Activated CD4-positive, alpha-beta T cell treated with anti-CD3 and anti-CD28 coated beads, Interleukin-2, amount 50 U/mL, for 24 hours (primary cell): ENCODE results near the gene OR10AD1.

Experiments used
- DNase-seq, 2 donors: peaks; one replicate each; pipeline ENCODE4 v3.0.0-alpha.2; 2020; ENCODE audit warnings: low read depth in 1 of 2, low spot score in 1 of 2

OR10AD1 gene

GRCh38 chr12:48192861-48193260 is 10.2 kb downstream of the OR10AD1 start:
- no peak for DNase-seq

- no peak for DNase-seq
These were observed 12.0 kb downstream of the OR10AD1 start for GRCh38 chr12:48191096-48191495.

GRCh38 chr12:48189331-48190125 is 13.6 kb downstream of the OR10AD1 start:
- peak; percentile 44 to 71 for DNase-seq

GRCh38 chr12:48187916-48188695 is 15.0 kb downstream of the OR10AD1 start:
- DNase-seq = no peak

DNA sequence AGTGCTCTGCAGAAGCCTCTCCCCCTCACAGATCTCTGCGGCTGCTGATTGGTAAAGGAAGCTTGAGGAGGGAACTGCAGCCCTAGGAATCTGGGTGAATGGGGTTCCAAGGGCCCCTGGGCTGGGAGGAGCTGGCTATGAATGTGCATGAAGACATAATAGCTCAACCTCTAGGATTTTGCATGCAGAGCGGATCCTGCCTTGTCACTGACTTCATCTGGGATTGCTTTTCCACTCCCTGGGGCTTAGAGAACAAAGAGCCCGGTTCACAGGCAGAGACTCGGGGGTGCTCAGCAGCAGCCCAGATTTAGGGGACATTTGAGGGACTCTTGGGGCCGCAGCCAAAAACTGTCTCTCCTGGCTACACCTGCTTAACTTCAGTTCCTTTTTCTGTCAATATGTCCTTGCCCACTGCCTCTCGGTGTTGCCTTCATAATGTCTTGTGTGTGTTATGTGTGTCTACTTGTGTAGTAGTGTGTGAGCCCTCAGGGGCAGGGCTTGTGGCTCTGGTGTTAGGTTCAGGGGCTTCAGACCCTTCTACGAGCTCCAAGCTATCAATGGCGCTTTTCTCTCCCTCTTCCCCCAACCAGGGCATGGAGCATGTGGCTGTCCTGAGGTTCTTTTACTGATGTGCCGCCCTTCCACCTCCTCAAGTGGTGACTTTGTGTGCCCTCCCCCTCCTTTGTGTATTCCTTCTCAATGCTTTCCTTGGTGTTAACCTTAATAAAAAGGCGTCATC is 17.7 kb downstream of the OR10AD1 start:
- DNase-seq = no peak

GRCh38 chr12:48184549-48184922 is 18.6 kb downstream of the OR10AD1 start:
- DNase-seq = no peak

GRCh38 chr12:48183876-48184548 is 19.1 kb downstream of the OR10AD1 start:
- no peak for DNase-seq

GRCh38 chr12:48183091-48183875 is 19.8 kb downstream of the OR10AD1 start, which contains the start of gene CCDC184:
Gene CCDC184, plus strand, starts transcription at chr12:48183644. Its CDS starts 479 bp downstream, at chr12:48184123.
- DNase-seq = peak; percentile 44 to 69

DNA sequence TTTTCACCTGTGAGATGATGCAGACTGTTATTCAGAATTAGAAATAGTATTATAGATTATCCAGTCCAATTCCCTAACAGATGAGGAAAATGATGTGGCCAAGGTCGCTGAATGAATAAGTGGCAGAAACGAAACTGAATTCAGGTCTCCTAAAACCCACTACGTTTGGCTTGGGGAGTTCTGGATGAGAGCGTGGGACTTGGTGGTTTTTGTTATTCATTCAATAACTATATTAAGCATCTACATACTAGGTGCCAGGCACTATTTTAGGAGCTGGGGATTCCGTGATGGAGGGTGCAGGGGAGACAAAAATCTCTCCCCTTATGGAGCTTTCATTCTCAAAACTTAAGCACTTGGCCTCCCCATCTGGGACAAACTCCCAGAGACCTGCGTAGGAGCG is 20.5 kb downstream of the OR10AD1 start:
- DNase-seq = no peak

DNA sequence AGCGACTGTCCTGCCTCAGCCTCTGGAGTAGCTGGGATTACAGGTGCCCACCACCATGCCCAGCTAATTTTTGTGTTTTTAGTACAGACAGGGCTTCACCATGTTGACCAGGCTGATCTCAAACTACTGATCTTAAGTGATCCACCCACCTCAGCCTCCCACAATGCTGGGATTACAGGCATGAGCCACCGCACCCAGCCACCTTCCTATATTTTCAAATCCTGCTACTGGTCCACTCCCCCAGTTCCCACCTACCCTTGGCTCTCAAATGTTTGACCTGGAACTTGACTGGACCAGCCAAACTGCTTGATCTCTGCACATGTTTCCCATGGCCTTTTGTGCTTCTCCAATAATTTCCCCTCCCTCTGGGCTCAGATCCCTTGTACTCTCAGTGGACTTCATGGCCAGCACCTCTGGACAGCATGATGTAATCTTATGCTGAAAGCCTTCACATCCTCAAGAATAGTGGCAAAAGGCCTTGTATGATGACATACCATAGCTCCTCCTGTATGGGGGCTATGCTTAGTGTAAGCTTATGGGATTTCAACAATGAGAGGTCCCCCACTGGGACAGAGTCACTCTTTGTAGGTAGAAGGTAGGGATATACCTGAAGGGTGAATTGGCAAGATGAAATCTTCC is 22.1 kb downstream of the OR10AD1 start:
- no peak for DNase-seq

DNA sequence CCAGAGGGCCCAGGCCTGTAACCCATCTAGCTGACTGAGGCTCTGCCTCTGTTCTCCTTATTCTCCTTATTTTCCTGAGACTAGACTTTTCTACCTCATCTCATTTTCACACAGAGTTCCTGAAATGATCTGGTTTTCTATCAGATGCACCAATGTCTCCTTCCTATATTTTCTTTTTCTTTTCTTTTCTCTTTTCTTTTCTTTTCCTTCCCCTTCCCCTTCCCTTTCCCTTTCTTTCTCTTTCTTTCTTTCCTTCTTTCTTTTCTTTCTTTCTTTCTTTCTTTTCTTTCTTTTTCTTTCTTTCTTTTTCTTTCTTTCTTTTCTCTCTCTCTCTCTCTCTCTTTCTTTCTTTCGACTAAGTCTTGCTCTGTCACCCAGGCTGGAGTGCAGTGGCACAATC is 22.7 kb downstream of the OR10AD1 start:
- DNase-seq = no peak

GRCh38 chr12:48179466-48179865 is 23.6 kb downstream of the OR10AD1 start:
- no peak for DNase-seq

GRCh38 chr12:48177982-48178381 is 25.1 kb downstream of the OR10AD1 start:
- no peak for DNase-seq

DNA sequence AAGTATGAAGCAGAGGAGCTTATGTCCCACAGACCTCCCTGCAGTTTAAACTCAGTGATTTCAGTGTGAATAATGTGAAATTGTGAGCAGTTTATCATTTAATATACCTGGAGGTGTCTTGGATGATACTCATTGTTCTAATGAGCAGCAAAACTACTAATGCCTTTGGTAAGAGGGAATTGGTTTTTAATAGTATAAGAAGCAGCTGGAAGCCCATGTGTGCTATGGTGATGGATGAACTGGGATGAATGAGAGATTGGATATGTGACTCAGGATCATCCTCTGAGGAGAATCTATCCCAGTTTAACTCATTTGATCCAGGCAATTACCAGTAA is 26.7 kb downstream of the OR10AD1 start:
- no peak for DNase-seq

DNA sequence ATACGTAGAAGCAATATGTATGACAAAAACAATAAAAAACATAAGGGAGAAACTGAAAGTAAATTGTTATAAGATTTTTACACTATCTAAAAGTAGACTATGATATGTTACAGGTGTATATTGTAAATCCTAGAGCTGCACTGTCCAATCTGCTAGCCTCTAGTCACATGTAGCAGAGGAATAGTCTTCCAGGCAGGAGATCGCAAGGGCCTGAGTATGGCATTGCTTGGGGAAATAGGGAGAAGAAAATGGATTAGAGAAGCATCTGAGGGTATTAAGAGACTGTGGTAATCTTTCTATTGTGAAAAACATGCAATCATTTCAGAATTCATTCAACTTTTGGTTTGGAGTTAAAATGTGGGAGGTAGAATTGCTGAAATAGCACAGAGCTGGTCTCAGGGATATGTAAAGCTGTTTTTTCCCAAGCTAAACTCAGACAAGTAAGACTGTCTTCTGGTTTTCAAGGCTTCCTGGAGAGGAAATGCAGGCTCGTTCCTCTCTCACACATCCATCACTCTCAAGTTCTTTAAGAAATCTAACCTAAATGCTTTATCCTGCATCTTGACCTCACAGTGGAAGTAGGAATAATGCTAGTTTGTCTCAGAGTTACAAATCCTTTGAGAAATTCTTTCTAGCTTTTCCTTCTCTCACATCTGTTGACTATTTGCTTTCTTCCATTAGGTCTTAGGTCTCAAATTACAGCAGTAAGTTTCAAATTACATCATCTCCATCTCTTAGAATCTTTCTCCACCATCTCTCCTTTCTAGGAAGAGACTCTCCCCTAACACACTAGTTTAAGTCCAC is 27.3 kb downstream of the OR10AD1 start:
- no peak for DNase-seq

DNA sequence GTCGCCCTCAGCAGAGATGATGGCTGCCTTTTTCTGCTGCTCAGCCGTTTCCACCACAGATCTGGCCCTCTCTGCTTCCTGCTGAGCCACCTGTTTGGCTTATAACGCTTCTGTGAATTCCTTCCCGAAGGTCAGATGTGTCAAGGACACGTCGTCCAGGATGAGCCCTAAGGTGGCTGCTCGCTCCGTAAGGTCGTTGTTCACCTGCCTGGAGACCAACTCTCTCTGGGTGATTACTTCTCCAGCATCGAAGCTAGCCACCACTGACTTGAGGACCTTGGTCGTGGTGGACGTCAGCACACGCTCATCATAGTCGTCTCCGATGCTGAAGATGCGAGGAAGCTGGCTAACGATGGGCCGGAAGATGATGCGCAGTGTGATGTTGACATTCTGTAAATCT is 34.1 kb downstream of the OR10AD1 start:
- no peak for DNase-seq

DNA sequence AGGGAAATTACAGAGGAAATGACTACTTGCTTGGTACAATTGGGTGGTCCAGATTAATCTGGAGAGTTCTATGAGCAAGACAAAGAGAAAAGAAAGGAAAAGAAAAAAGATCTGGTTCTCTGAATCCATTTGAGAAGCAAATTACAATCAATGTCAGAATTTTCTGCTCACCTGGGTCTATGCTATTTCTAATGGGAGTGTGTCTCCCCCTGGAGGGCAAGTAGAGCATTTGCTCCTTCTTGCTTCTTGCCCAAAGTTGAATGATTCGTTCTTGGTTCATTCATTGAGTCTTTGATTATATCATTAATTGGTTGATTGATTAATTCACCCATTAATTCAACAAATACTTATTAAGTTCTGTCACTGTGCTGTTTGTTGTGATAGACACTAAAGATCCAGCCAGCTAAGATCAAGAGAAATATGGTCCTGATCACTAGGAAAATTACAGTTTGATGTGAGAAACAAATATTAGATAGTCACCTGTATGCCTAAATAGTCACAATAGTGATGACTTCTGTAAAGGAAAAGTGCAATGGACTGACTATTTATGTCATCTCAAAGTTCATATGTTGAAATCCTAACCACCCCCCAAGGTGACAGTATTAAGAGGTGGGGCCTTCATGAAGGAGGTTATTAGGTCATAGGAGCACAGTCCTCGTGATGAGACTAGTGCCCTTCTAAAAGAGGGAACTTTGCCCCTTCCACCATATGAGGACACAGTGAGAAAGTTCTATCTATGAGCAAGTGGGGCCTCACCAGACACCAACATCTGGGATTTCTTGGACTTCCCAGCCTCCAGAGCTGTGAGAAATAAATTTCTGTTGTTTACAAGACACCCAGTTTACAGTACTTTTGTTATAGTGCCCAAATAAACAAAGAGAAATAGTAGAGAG is 37.8 kb downstream of the OR10AD1 start:
- DNase-seq = peak in 1 of 2 donors; percentile 44

DNA sequence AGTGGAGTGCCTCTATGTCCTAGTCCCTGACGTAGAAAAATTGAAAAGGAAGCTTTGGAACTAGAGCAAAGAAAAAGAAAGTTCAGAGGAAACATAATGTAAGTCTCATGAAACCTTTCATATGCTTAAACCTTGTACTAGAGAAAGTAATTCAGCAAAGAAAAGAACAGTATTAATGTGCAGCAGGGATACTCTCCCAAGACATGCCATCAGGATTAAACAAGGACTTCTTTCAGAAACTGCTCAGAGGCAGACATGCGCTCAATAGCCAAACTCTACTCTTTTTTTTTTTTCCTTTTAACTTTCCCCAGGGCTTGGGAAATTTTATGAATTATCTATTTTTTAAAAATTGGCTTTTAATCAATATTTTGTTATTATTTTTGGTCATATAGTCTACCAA is 38.6 kb downstream of the OR10AD1 start:
- DNase-seq = no peak
